ENCODE results near the gene CYP4F2.
"Not testable (repeated sequence)": the region's sequence is repeated elsewhere in the genome, so short reads cannot be mapped to it uniquely, and the experiment has no call there.

- not testable (repeated sequence) for TF ChIP-seq TEAD4 (IDR thresholded peaks at IDR 0.05; ENCODE audit: low read depth, low read length); CTCF (IDR thresholded peaks at IDR 0.05; ENCODE audit: control extremely low read depth in 1 of 3, insufficient read depth in 1 of 3, low read depth in 1 of 3, low read length in 3 of 3); GABPA (IDR thresholded peaks at IDR 0.05; ENCODE audit: borderline replicate concordance, insufficient read depth, low read length); POLR2A (IDR thresholded peaks at IDR 0.05; ENCODE audit: control extremely low read depth in 1 of 2, low read depth in 2 of 2, low read length in 2 of 2); RAD21 (IDR thresholded peaks at IDR 0.05 in 1 of 2, conservative IDR thresholded peaks at IDR 0.05 in 1 of 2; ENCODE audit: low read depth in 2 of 2, low read length in 2 of 2); SP1 (IDR thresholded peaks at IDR 0.05; ENCODE audit: low read depth, low read length); RFX5 (IDR thresholded peaks at IDR 0.05; ENCODE audit: borderline replicate concordance, low read depth, low read length); BCL11A (IDR thresholded peaks at IDR 0.05; ENCODE audit: low read depth in 2 of 2, low read length in 2 of 2); RXRA (IDR thresholded peaks at IDR 0.05; ENCODE audit: insufficient read depth, low read depth, low read length); CBX5 (IDR thresholded peaks at IDR 0.05; ENCODE audit: low read depth, low read length)
These were observed 63.6 kb downstream of the CYP4F2 start for GRCh38 chr19:15834232-15834631.

All from H1 (cell line).